A673 (cell line): ENCODE data around the gene TNRC6A. TPM values are rescaled to one million over a fixed set of nuclear protein-coding genes. Genes with fewer than 3 reads are reported as not detected.

ENCODE experiments used
- BruUV-seq: library from RNA; stranded (reverse); fragments of 400-500 nt; replicated peaks from 2 replicates; lab custom pipeline; 2021; lab: Mats Ljungman, UMichigan
- CTCF ChIA-PET: fragments of 300-600 bp; sonication (Branson Sonifier 250); formaldehyde crosslinking; loops from one replicate; lab custom pipeline; 2022; ENCODE audit warnings: antibody characterized with exemption; lab: Charles Lee
- POLR2A ChIA-PET: fragments of 300-600 bp; sonication (Branson Sonifier 250); formaldehyde crosslinking; loops from one replicate; lab custom pipeline; 2022; ENCODE audit warnings: antibody characterized with exemption; ENCODE audit not compliant: low non-redundant PET; lab: Charles Lee
- DNase-seq: peaks from one replicate; pipeline ENCODE4 v3.0.0-alpha.2; 2015; ENCODE audit warnings: low spot score
- H3K27ac ChIP-seq: fragments of 200-600 bp; sonication (generic); 2 replicates; pipeline ENCODE4 v1.5.1; 2016; ENCODE audit warnings: mixed run types, low read depth, mild to moderate bottlenecking, mixed read lengths, antibody characterized with exemption, low read length; ENCODE audit not compliant: poor library complexity, severe bottlenecking
- H3K27me3 ChIP-seq: fragments of 200-600 bp; sonication (generic); replicated peaks from 2 replicates; pipeline ENCODE4 v1.6.1; 2017; ENCODE audit warnings: mixed run types, low read depth, mild to moderate bottlenecking, mixed read lengths, antibody characterized with exemption, low read length; ENCODE audit not compliant: insufficient read depth, poor library complexity
- H3K36me3 ChIP-seq: fragments of 200-600 bp; sonication (generic); 2 replicates; pipeline ENCODE4 v1.6.1; 2016; ENCODE audit warnings: mixed run types, mild to moderate bottlenecking, mixed read lengths, antibody characterized with exemption, low read length; ENCODE audit not compliant: insufficient read depth, poor library complexity, severe bottlenecking
- H3K4me1 ChIP-seq: fragments of 200-600 bp; sonication (generic); 2 replicates; pipeline ENCODE4 v1.6.1; 2017; ENCODE audit warnings: mixed run types, mild to moderate bottlenecking, mixed read lengths, antibody characterized with exemption, low read length; ENCODE audit not compliant: insufficient read depth, poor library complexity, severe bottlenecking
- H3K4me3 ChIP-seq: fragments of 200-600 bp; sonication (generic); 2 replicates; pipeline ENCODE4 v1.5.1; 2016; ENCODE audit warnings: low read depth, mixed run types, mild to moderate bottlenecking, mixed read lengths, low read length; ENCODE audit not compliant: poor library complexity, severe bottlenecking
- H3K9me3 ChIP-seq: fragments of 200-600 bp; sonication (generic); 2 replicates; pipeline ENCODE4 v1.6.1; 2016; ENCODE audit warnings: mixed run types, low read depth, mild to moderate bottlenecking, mixed read lengths, antibody characterized with exemption, low read length; ENCODE audit not compliant: poor library complexity, severe bottlenecking
- EZH2 ChIP-seq: fragments of 200-600 bp; sonication (generic); IDR thresholded peaks from 2 replicates; pipeline ENCODE4 v1.6.1; 2017; ENCODE audit warnings: borderline replicate concordance, low read depth, mild to moderate bottlenecking, mixed read lengths, antibody characterized with exemption, low read length; ENCODE audit not compliant: poor library complexity, severe bottlenecking
- intact Hi-C: fragments of 100-400 bp; cut with micrococcal nuclease; formaldehyde crosslinking; loops from one replicate; pipeline ENCODE4 v1.10.0; 2022; ENCODE audit not compliant: unreplicated experiment
- total RNA-seq: library from RNA; stranded (reverse); gene quantifications from 2 replicates; pipeline ENCODE4 v1.2.3, GENCODE V29; 2021
- TF ChIP-seq, protein P1 (sequence below): fragments of 300-800, 200-600 bp; sonication (generic); conservative IDR thresholded peaks from 2 replicates; pipeline ENCODE4 v1.5.1; 2017; ENCODE audit warnings: low read depth, mild to moderate bottlenecking, antibody characterized with exemption, low read length, moderate library complexity, mixed read lengths

Gene TNRC6A
- total RNA-seq, 1 experiment from 2014 or later, result 90.8 TPM

DNA sequence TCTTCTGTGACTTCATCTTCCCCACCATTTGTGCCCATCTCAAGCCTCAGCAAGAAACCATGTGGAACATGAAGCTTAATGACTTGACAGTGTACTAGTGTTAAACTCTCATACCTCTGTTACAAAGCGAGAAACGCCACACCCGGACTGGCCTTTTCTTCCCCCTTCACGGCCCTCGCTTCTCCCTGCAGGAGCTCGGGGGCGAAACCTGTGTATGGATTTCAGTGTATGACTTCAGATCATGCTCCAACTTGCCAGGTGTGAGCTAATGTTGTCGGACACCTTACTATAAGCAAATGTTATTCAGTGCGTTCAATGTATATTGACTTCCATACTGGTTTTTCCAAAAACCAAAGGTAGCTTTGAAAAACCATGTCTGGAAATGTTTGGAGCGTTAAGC lies 96.2 kb downstream of the TNRC6A start:
- H3K27ac ChIP-seq, result no peak overlapping the region
- H3K27me3 ChIP-seq, result no peaks in the 10 kb centered on the region
- no peak for DNase-seq
- H3K9me3 ChIP-seq, result no peaks in the 10 kb centered on the region
- BruUV-seq, result no TSS peak
- H3K4me1 ChIP-seq, result no peaks in the 10 kb centered on the region
- peaks cover 45% of the 10 kb centered on the region for H3K36me3 ChIP-seq
- no peak overlapping the region for H3K4me3 ChIP-seq
- CTCF ChIA-PET, result no interaction called here
- intact Hi-C loops, result no loop called here
- POLR2A ChIA-PET, result no interaction called here
- TF ChIP-seq EZH2, result no peak
- TF ChIP-seq, protein P1, sequence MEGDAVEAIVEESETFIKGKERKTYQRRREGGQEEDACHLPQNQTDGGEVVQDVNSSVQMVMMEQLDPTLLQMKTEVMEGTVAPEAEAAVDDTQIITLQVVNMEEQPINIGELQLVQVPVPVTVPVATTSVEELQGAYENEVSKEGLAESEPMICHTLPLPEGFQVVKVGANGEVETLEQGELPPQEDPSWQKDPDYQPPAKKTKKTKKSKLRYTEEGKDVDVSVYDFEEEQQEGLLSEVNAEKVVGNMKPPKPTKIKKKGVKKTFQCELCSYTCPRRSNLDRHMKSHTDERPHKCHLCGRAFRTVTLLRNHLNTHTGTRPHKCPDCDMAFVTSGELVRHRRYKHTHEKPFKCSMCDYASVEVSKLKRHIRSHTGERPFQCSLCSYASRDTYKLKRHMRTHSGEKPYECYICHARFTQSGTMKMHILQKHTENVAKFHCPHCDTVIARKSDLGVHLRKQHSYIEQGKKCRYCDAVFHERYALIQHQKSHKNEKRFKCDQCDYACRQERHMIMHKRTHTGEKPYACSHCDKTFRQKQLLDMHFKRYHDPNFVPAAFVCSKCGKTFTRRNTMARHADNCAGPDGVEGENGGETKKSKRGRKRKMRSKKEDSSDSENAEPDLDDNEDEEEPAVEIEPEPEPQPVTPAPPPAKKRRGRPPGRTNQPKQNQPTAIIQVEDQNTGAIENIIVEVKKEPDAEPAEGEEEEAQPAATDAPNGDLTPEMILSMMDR, result no peak

DNA sequence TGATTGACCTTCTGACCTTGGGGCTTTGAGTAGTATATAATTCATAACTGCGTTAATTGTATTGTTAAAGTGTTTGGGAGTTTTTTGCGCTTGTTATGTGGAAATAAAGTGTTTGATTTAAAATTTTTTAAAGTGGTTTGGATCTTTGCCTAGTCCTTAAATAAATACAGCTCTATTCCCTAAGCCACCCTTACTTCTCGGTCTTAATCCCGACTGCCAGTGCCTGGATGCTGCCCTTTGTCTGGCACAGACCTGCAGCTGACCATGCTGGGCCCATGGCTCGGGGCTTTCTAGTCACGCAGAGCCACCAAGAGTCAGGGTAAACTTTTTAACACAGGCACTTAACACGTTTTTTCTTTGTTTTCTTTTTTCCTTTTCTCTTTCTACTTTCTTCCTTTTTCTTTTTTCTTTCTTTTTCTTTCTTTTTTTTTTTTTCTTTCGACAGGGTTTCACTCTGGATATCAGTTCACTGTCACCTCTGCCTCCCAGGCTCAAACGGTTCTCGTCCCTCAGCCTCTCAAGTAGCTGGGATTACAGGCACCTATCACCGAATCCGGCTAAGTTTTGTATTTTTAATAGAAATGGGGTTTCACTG lies 96.7 kb downstream of the TNRC6A start:
- ChIA-PET CTCF (no interaction called here), POLR2A (interaction anchor here (0.8 kb wide), 1 partner anchor 80 kb away, joined by 4 read pairs; no protein-coding TSS in a partner anchor)
- Histone ChIP-seq H3K27ac (no peak overlapping the region), H3K4me1 (no peaks in the 10 kb centered on the region), H3K9me3 (no peaks in the 10 kb centered on the region), H3K27me3 (no peaks in the 10 kb centered on the region), H3K36me3 (peaks cover 40% of the 10 kb centered on the region), H3K4me3 (no peak overlapping the region)
- no TSS peak for BruUV-seq
- no peak for DNase-seq
- TF ChIP-seq, protein P1, result no peak
- no peak for TF ChIP-seq EZH2
- intact Hi-C loops, result no loop called here

DNA sequence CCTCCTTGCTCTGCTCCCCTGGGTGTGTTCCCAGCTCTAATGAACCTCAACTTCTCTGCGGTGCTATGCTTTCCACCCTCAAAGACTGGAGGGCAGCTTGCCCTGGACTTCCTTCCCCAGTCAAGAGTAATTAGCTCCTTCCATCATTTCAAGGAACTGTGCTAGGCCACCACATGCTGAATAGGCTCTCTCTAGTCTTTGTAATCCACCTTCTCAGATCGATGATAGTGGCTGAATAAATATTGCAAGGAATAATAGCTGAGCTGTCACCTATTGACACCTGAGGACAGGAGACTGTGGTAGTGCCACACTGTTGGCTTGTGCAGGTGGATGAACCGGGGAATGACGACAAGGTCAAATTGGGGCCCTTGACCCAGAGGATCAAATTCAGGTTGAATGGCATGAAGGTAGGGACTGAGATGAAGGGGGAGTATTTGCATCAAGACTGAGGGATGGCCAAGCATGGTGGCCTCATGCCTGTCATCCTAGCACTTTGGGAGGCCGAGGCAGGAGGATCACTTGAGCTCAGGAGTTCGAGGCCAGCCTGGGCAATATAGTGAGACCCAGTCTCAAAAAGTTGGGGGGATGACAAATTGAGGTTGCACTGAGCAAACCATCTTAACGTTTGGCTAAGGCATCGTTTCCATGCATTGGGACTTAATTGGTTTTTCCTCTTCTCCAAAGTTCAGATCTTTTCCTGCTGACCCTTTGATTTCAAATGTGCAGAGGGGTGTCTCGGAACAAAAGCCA lies 97.5 kb downstream of the TNRC6A start:
- Histone ChIP-seq H3K36me3 (peaks cover 33% of the 10 kb centered on the region), H3K9me3 (no peaks in the 10 kb centered on the region), H3K27ac (no peak overlapping the region), H3K4me1 (no peaks in the 10 kb centered on the region), H3K4me3 (no peak overlapping the region), H3K27me3 (no peaks in the 10 kb centered on the region)
- DNase-seq, result no peak
- no peak for TF ChIP-seq EZH2
- TF ChIP-seq, protein P1, result no peak
- no TSS peak for BruUV-seq
- ChIA-PET POLR2A (interaction anchor here (0.8 kb wide), 1 partner anchor 80 kb away, joined by 4 read pairs; no protein-coding TSS in a partner anchor), CTCF (interaction anchor here (0.6 kb wide), 1 partner anchor 575 kb away, joined by 8 read pairs; no protein-coding TSS in a partner anchor)
- intact Hi-C loops, result no loop called here
